DMS79 treated with DMSO at 0.1 percent for 48 hours (cell line): ENCODE data around the gene PEX11B.

Experiments
- DNase-seq: peaks from one replicate; lab custom pipeline; 2025; lab: John Stamatoyannopoulos, UW

Gene PEX11B

GRCh38 chr1:145871994-145872924 lies 46.3 kb downstream of the PEX11B start:
- no peak for DNase-seq

- no peak for DNase-seq
These were observed 50.3 kb downstream of the PEX11B start for GRCh38 chr1:145868232-145868631.

GRCh38 chr1:145863282-145864018 lies 55.1 kb downstream of the PEX11B start:
- DNase-seq: no peak
